Activated CD8-positive, alpha-beta T cell treated with anti-CD3 and anti-CD28 coated beads for 36 hours (primary cell): Measurements from ENCODE around the gene ATRIP. TPM values are rescaled to one million over a fixed set of nuclear protein-coding genes. Genes with fewer than 3 reads are reported as not detected.

Experiments
- ATAC-seq: fragments of 200-7000 bp; cut with Tn5 transposase; one replicate; pipeline ENCODE4 v1.10.0; 2021; ENCODE audit warnings: mild to moderate bottlenecking, moderate library complexity
- CTCF ChIA-PET: fragments of 350-600 bp; sonication (Branson Sonifier 250); formaldehyde crosslinking; loops from one replicate; lab custom pipeline; 2021; ENCODE audit warnings: antibody characterized with exemption; lab: Charles Lee
- POLR2A ChIA-PET: fragments of 350-600 bp; sonication (Branson Sonifier 250); formaldehyde crosslinking; loops from one replicate; lab custom pipeline; 2021; ENCODE audit warnings: antibody characterized with exemption; lab: Charles Lee
- DNase-seq: peaks from one replicate; pipeline ENCODE4 v3.0.0-alpha.2; 2020
- H3K27ac Mint-ChIP-seq: one replicate; pipeline ENCODE4 v1.8.0; 2021; ENCODE audit warnings: mild to moderate bottlenecking, mixed read lengths
- H3K27me3 Mint-ChIP-seq: one replicate; pipeline ENCODE4 v1.8.0; 2021; ENCODE audit warnings: mixed read lengths
- H3K36me3 Mint-ChIP-seq: one replicate; pipeline ENCODE4 v1.8.0; 2021; ENCODE audit warnings: low read depth, mixed read lengths
- H3K4me1 Mint-ChIP-seq: one replicate; pipeline ENCODE4 v1.8.0; 2021; ENCODE audit warnings: low read depth, mixed read lengths
- H3K4me3 Mint-ChIP-seq: one replicate; pipeline ENCODE4 v1.8.0; 2021; ENCODE audit warnings: mild to moderate bottlenecking, moderate library complexity, mixed read lengths
- H3K9me3 Mint-ChIP-seq: one replicate; pipeline ENCODE4 v1.8.0; 2021; ENCODE audit warnings: mixed read lengths
- CTCF ChIP-seq: fragments of 200-600 bp; IDR thresholded peaks from one replicate; pipeline ENCODE4 v1.8.0; 2022; ENCODE audit warnings: antibody characterized with exemption, mild to moderate bottlenecking
- intact Hi-C: fragments of 100-400 bp; cut with micrococcal nuclease; formaldehyde crosslinking; loops from one replicate; pipeline ENCODE4 v1.10.0; 2022
- total RNA-seq, 2 experiments: library from RNA; stranded (reverse); gene quantifications; one replicate each; pipeline ENCODE4 v1.2.3, GENCODE V29; 2021

ATRIP gene
- total RNA-seq, 2 experiments from 2014 or later = 12.4 to 15.0 TPM

DNA sequence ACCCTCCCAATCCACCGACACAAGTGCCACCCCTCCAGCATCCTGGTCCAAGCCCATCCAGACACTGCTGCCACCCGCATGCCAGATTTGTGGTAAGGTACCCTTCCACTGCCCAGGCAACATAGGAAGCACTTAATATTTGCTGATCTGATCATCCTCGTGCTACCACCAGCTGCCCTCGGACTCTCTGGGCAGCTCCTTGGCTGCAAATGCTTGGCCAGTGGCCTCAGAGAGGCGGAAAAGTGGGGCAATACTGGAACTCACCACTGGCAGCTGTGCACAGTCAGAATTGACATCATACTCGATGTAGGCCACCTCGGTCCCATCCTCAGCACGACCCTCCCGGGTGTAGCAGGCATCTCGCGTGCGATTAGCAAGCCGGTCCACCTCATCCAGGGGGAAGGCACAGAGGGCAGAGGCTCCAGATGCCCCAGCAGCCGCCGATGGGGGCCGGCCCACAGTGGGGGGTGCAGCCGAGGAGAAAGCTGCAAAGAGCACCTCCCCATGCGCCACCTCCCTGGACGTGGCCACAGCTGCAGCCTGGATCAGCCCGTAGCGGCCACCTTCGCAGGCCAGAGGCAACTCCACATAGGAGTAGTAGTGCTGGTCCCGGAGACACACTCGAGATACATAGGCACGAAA is 23.2 kb upstream of the ATRIP start:
- no peak for ATAC-seq
- intact Hi-C loops = no loop called here

GRCh38 chr3:48423883-48424695 is 22.4 kb upstream of the ATRIP start:
- H3K4me3 Mint-ChIP-seq = no peak overlapping the region
- peaks cover 6% of the 10 kb centered on the region for H3K27me3 Mint-ChIP-seq
- POLR2A ChIA-PET = interaction anchor here (0.6 to 0.8 kb wide), 2 partner anchors 12 to 41 kb away, joined by 3 read pairs; no protein-coding TSS in a partner anchor
- H3K4me1 Mint-ChIP-seq = no peaks in the 10 kb centered on the region
- no peak overlapping the region for H3K27ac Mint-ChIP-seq
- H3K36me3 Mint-ChIP-seq = no peaks in the 10 kb centered on the region
- no peak for ATAC-seq
- DNase-seq = no peak
- no peaks in the 10 kb centered on the region for H3K9me3 Mint-ChIP-seq
- intact Hi-C loops = no loop called here
- CTCF ChIA-PET = interaction anchor here (0.8 to 3.4 kb wide), 4 partner anchors 12 to 37 kb away, joined by 3 to 16 read pairs (median 5); no protein-coding TSS in a partner anchor
- no peak for TF ChIP-seq CTCF

More for the DNA sequence above, 23.2 kb upstream of the ATRIP start:
- Mint-ChIP-seq H3K36me3 (no peaks in the 10 kb centered on the region), H3K4me3 (no peak overlapping the region), H3K4me1 (no peaks in the 10 kb centered on the region), H3K9me3 (no peaks in the 10 kb centered on the region), H3K27ac (no peak overlapping the region), H3K27me3 (peaks cover 6% of the 10 kb centered on the region)
- ChIA-PET CTCF (interaction anchor here (1.2 to 3.4 kb wide), 5 partner anchors 9 to 36 kb away, joined by 3 to 18 read pairs (median 7); no protein-coding TSS in a partner anchor), POLR2A (interaction anchor here (0.6 to 1.5 kb wide), 3 partner anchors 13 to 155 kb away, joined by 3 read pairs; no protein-coding TSS in a partner anchor)
- no peak for DNase-seq
- no peak for TF ChIP-seq CTCF

GRCh38 chr3:48425281-48425812 is 21.2 kb upstream of the ATRIP start:
- no peak overlapping the region for H3K4me3 Mint-ChIP-seq
- peaks cover 6% of the 10 kb centered on the region for H3K27me3 Mint-ChIP-seq
- CTCF ChIA-PET = interaction anchor here (1.7 to 3.4 kb wide), 3 partner anchors 10 to 24 kb away, joined by 7 to 17 read pairs (median 16); no protein-coding TSS in a partner anchor
- ATAC-seq (no peak), DNase-seq (no peak)
- peaks cover 4% of the 10 kb centered on the region for H3K4me1 Mint-ChIP-seq
- intact Hi-C loops = no loop called here
- no peaks in the 10 kb centered on the region for H3K36me3 Mint-ChIP-seq
- no peaks in the 10 kb centered on the region for H3K9me3 Mint-ChIP-seq
- POLR2A ChIA-PET = interaction anchor here (1.2 to 1.4 kb wide), 2 partner anchors 14 to 21 kb away, joined by 3 to 6 read pairs; partner anchors contain the start of genes ATRIP, CCDC51 and TMA7
- H3K27ac Mint-ChIP-seq = no peak overlapping the region
- no peak for TF ChIP-seq CTCF

GRCh38 chr3:48426401-48426909 is 20.1 kb upstream of the ATRIP start:
- Mint-ChIP-seq H3K9me3 (no peaks in the 10 kb centered on the region), H3K27me3 (peaks cover 6% of the 10 kb centered on the region), H3K36me3 (no peaks in the 10 kb centered on the region), H3K4me1 (peaks cover 4% of the 10 kb centered on the region), H3K4me3 (no peak overlapping the region), H3K27ac (no peak overlapping the region)
- ATAC-seq (no peak), DNase-seq (no peak)
- intact Hi-C loops = no loop called here
- POLR2A ChIA-PET = interaction anchor here (1.2 to 1.4 kb wide), 2 partner anchors 13 to 20 kb away, joined by 3 to 6 read pairs; partner anchors contain the start of genes ATRIP, CCDC51 and TMA7
- CTCF ChIA-PET = interaction anchor here (1.2 to 2.9 kb wide), 2 partner anchors 9 to 26 kb away, joined by 3 to 17 read pairs; no protein-coding TSS in a partner anchor
- TF ChIP-seq CTCF = no peak
